Measurements from ENCODE around the gene YIF1B.

YIF1B gene

DNA sequence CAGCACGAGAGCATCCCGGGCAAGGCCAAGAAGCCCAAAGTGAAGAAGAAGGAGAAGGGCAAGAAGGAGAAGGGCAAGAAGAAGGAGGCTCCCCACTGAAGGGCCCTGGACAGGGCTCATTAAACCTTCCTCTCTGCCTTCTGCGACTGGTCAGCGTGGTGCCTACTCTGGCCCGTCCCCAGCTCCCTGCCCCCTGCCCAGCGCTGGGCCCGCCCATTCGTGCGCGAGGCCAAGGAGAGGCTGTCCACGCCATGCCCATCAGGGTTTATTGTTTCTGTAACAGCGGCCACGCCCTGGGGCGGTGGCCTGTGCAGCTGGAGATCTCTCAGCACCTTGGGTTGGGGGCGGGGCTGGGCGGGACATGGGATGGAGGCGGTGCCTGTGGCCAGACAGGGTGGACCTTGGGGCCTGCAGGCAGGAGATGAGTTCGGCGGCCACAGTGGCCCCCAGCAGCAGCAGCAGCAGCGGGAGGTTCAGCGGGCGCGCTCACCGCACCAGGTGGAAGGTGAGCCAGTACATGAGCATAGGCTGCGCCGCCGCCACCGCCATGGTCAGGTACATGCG lies 10.8 kb downstream of the YIF1B start:
- no peak for DNase-seq (ENCODE audit: low spot score)

DNA sequence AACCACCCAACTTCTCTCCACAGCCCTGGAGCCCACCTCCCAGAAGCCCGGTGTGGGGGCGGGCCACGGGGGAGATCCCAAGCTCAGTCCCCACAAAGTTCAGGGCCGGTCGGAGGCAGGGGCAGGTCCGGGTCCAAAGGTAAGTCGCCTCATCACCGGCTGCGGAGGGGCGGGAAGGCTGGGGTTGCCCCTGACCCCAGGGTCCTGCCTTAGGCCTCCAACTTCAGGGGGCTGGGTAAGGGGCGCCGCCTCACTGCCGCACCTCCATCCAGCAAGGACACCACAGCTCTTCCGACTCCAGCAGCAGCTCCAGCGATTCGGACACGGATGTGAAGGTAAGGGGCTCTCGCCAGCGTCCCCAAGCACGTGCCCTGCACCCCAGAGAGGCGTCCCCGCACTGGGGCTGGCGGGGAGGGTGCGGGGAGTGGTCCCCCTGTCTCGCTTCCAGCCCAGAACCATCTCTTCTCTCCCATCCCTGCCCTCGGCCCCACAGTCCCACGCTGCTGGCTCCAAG lies 11.3 kb downstream of the YIF1B start:
- no peak for DNase-seq (ENCODE audit: low spot score)

DNA sequence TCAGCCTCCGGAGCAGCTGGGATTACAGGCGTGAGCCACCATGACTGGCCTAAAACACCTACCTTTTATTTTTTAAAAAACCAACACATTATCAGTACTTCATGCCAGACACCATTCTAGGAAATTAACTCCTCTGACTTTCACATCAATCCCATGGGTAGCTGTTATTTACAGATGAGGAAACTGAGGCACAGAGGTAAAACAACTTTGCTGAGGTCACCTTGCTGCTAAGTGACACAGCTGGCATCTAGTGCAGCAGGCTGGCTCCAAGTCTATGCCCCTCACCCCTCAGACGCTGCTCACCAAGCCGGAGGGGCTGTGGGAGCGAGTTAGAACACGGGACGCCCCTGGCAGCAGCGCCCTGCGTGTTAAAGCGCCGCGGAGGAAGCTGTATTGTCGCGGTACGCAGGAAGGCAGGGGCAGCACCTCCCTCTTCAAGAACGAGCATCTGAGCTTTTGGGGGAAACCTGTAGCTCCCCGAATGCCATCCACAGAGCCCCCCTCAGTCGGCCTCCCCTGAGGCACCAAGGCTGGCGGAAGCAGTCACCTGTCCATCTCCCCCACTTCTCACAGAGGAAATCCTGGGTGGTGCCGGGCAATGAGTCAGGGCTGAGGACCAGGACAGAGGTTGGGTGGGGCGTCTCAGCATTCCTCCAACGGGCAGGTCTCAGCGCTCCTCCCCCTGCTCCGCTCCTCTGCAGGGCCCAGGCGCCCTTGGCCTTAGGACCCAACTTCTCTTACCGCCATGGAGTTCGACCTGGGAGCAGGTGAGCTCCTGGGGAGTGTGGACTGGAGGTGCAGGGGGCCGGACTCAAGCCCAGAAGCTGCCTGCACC lies 12.0 kb downstream of the YIF1B start, which contains the start of gene C19orf33:
Gene C19orf33, plus strand, starts transcription at position 735 of the 835 bp plus-strand sequence. Its CDS starts 11 bp downstream, at position 746.
- no peak for DNase-seq (ENCODE audit: low spot score)

DNA sequence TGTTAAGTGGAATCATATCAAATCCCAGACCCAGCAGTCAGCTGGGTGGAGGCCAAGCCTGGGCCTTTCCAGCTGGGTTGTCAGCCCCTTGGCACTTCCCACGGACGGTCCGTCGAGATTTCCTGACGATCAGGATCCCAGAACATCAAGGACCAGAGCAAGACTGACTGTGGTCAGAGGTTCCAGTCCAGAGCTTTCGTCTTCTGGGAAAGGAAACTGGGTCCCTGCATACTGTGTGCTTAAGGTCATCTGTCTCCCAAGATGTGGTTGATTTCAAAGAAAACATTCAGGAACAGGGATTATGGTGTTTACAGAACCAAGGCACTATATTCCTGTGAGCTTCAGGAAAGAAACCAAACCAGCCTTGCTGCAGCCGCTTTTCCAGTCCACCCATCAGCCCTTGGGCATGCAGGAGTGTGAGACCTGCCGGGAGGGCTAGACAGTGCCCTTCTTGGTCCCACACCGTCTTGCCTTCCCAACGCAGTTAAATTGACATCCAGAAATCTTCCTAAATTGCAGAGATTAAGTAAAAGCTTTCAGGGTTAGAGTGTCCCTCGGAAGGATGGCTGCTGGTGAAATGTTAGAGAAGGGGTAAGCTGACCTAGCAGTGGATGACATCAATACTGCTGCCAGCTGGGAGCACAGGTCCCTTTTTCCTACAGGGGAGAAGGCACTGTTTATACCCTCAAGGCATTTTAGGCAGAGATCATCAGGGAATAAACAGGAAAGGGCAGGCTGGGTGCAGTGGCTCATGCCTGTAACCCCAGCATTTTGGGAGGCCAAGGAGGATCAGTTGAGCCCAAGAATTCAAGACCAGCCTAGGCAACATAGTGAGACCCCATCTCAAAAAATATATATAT lies 16.7 kb downstream of the YIF1B start:
- no peak for DNase-seq (ENCODE audit: low spot score)

DNA sequence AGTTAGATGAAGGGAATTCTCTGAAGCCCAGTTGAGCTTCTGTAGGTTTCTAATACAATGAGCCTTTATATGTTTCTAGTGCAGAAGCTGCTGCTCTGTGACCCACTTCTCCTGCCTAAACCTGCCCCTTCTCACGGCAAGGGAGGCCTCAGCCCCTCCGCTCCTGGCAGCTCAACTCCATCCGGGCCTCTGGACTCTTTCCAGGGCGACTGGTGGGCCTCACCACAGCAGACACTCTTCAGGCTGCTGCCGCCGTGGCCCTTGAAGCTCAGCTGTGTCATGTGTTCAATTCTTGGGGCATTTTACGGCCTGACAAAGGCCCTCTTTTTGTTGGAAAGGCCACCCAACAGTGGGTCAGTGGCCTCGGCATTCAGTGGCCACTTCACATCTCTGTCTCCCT lies 21.7 kb downstream of the YIF1B start:
- DNase-seq (ENCODE audit: low spot score), result no peak

DNA sequence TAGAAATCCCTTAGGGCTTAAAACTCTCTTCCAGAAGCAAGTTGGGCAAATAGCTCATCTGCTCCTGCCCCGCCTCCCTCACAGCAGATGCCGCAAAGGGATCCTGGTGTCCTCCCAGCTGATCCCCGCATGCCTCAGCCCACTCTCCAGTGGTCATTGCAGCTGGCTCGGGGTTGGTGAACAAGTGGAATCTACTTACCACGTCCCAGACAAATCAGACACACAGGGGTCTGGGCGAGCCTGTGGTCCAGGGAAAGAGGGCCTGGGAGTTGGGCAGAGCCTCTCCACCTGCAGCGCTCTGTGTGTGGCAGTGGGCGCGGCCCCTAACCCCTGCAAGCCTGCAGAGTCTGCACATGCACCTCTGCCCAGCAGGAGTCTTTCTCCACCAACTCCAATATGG lies 22.5 kb downstream of the YIF1B start:
- no peak for DNase-seq (ENCODE audit: low spot score)

DNA sequence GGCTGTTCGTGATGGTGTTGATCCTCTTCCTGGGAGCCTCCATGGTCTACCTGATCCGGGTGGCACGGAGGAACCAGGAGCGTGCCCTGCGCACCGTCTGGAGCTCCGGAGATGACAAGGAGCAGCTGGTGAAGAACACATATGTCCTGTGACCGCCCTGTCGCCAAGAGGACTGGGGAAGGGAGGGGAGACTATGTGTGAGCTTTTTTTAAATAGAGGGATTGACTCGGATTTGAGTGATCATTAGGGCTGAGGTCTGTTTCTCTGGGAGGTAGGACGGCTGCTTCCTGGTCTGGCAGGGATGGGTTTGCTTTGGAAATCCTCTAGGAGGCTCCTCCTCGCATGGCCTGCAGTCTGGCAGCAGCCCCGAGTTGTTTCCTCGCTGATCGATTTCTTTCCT lies 23.9 kb downstream of the YIF1B start:
- DNase-seq (ENCODE audit: low spot score), result no peak

DNA sequence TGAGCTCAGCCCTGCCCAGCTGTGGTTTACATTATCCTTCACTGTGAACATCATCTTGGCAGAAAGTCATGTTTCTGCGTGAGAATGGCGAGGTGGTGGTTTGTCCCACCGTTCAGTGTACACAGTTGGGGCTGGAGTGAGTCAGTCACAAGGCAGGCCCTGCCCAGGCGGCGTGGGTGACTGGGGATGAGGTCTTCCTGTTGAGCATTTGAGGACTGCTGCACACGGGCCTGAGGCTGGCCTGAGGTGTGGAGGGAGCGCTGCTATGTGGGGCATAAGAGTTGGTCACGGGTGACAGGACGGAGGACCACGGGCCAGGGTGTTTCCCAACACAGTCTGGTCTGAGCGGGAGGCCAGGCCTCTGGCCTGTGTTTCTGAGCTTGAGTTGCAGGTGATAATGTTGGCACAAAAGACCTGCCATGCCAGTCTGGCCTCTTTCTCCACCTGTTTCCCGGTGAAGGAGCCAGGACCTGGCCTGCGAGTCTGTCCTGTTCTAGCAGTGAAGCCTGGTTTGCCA lies 25.1 kb downstream of the YIF1B start:
- no peak for DNase-seq (ENCODE audit: low spot score)

DNA sequence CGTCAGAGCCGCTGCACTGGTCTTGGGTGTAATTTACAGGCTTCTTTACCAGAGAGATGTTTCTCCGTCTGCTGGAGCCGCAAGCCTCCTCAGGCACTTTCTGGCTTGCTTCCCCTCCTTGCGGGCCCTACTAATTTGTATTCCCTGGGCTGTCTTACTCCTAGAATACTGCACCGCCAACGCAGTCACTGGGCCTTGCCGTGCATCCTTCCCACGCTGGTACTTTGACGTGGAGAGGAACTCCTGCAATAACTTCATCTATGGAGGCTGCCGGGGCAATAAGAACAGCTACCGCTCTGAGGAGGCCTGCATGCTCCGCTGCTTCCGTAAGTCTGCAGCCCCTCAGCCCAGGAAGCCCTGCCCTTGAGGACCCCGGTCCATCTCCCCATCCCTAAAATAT lies 25.8 kb downstream of the YIF1B start:
- DNase-seq (ENCODE audit: low spot score), result no peak

DNA sequence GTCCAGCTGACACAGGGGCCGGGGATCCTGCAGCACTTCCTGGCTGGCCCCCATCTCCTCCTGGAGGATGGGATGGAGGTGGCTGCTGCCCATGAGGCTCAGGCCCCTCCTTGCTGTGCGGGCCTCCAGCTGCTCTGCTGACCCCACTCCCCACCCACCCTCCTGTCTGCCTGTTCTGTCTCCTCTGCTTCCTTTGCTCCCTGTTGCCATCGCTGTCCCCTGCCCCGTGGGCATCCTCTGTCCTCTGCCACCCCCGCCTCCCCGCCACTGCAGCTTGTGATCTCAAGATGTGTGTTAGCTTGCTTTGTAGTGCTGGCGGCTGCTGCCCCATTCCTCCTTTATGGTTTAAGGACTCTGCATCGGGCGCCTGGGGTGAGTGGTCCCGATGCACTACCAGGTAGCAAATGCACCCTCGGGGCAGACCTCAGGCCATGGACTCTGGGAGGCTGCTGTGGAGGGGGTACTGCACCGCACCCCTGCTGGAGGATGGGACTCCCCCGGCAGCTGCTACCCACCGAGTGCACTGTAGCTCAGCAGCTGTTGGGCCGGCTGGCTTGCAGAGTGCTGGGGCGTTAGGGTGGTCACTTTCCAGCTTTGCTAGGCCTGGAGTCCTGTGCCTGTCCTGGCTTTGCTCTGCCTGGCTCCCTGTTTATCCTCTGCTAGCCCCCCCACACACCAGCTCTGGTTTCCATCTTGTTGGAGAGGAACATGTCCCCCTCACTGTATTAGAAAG lies 27.5 kb downstream of the YIF1B start:
- DNase-seq (ENCODE audit: low spot score), result no peak

DNA sequence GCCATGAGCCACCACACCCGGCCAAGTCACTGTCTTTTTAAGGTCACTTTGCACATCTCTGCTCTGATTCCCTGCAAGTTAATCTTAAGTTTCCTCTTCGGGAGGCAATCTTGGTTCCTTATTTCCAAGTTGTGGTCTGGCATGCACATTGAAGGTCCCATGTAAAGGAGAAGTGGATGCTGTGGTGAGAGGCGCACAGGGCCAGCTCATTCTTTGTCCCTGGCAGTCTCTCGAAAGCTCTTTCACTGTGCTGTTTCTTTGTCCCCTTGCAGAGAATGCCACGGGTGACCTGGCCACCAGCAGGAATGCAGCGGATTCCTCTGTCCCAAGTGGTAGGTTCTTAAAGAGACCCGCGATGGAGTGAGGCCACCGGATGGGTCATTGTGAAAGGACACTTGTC lies 28.1 kb downstream of the YIF1B start:
- no peak for DNase-seq (ENCODE audit: low spot score)

DNA sequence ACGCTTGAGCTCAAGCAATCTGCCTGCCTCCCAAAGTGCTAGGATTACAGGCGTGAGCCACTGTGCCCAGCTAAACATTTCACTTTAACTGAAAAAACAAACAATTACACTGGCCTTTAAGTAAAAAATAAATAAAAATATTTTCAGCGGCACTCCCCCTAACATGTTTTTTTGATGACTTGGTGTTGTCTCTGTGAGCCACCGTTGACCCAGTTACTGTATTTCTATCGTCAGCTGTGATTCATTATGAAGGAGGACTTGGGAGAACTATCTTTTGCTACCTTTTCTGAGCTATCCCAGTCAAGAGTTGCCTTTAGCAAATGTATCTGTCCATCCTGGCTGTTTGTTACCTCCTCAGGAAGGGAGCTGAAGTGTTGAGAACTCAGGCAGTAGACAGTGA lies 30.2 kb downstream of the YIF1B start:
- DNase-seq (ENCODE audit: low spot score), result no peak

DNA sequence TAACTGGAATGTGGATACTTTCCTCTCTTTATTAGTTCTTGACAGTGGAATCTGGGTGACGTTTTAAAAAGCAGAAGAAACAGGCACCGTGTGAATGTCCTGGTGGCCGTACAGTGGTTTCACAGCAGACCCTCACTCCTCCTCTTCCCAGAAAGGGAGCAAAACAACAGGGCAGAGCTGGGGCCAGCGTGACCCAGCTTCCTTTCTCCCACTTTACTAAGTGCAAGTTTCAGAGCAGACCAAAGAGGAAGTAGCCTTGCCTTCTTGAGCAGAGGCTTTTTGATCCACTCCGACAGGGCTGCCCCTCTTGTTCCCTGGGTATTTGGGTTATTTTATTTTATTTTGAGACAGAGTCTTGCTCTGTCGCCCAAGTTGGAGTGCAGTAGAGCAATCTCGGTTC lies 31.3 kb downstream of the YIF1B start:
- DNase-seq (ENCODE audit: low spot score), result no peak

DNA sequence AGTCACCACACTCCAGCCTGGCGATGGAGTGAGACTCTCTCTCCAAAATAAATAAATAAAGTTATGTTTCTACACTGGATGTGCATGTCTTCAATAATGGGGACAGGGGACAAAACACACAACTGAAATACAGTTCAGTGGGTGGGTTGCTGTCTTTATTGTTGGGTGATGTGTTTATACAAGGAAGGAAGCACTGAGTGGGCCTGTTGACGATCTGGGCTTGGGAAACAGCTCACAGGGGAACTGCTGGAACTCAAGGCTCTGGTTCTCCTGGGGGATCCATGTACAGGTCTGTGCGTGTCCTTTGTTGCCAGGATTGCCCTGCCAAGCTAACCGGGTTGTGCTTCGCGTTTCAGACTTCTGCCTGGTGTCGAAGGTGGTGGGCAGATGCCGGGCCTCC lies 32.5 kb downstream of the YIF1B start:
- no peak for DNase-seq (ENCODE audit: low spot score)

DNA sequence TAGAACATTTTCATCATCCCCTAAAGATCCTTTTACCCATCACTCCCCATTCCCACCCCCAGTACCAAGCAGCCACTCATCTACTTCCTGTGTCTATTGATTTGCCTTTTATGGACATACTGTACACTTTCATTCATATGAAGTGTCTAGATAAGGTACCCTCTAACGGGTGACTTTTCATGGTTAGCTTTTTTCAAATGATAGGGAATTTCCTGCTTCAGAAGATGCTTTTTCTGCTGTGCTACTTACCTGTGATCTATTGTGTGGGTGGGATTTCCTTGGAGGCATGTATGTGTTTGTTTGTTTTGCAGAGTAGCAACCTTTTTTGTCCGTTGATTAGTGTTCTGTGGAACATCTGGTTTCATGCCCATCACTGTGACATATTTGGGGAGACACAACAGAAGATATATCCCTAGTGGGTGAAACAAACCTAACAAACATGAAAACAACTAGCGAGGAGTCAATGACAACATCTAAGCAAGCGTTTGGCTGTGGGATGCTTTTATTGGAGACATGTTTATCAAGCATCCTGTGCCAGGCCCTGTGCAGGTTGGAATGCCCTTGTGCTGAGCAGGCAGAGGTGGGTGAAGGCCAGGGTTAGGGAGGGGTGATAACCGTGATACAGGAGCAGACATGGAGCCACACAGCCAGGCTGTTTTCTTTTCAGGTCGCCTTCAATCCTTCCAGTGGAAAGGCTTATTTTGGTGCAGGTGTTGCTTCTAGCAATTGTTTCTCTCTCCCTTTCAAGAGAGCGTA lies 33.8 kb downstream of the YIF1B start:
- DNase-seq (ENCODE audit: low spot score), result no peak

DNA sequence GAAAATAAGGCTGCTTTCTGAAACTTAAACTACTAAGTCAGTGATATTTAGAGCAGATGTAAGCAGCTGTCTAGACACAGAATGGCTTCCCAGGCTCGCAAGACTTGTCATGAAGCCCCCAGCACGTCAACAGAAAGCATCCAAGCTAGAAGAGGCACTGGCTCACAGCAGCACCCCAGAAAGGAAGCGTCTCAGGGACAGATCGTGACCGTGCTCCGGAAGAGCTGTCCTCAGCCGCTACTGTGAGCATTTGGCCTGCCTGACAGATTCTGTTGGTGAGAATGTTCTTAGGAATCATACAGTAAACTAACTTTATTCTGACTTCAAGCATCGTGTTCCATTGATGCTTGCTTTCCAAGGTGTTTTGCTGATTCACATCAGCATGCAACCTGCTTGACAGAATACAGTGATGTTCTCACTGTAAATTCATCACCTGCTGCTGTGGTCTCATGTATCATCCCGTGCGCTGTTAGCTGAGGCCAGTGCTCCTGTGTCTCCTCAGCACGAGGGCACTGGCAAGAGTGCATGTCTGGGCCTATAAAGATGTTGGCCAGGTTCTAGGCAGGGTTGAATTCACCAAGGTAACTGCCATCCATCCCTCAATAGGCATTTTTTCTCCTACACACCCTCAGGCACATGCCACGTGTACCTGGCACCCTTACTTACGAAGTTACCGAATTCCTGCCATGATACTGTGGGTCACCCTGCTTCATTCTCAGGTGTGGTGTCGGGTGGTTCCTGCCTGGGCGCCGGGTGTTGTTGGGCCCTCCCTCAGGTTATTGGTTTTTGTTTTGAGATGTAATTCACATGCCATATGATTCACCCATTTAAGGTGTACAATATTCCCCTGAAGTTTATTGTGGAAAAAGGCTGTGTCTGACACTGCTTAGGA lies 35.5 kb downstream of the YIF1B start:
- DNase-seq (ENCODE audit: low spot score), result no peak

DNA sequence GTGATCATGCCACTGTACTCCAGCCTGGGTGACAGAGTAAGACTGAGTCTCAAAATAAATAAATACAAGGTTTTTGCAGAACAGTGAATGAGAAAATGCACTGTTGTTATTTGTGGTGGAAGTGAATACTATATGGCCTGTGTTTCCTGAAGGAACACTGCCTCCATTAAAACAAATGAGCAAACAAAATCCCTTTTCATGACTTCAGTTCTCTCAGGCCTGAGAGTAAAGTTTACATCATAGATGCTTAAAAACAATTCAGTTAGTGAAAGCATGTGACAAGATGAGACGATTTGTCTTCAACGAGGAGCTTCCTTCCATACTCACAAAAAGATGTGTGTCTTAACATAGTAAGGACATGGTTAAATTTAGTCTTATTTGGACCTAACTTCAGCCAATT lies 37.0 kb downstream of the YIF1B start:
- DNase-seq (ENCODE audit: low spot score), result no peak

DNA sequence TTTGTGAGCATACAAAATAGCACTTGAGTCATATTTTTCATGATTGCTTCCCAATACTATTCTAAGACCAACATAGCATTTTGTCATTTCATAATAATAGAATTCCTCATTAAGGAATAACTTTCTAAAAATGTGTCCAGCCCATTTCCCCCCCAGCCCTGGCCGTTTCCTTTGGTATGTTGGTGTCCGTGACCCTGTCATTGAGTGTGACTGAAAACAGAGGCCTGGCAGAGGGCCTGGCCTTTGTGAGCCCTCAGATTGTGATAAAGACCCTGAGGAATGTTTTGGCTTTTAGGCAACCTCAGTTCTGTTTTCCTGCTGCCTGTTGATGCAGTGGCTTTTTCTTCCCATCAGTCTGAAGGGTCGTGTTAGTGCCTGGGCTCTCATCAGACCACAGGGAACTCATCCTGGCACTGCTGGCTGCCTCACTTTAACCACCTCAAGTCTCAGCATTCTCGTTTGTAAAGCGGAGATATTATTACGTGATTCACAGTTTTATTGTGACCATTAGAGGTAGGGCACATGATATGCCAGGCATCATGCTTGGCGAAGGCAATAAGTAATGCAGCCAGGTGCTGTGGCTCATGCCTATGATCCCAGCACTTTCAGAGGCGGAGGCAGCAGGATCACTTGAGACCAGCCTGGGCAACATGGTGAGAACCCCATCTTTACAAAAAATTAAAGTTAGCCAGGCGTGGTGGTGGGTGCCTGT lies 37.6 kb downstream of the YIF1B start:
- DNase-seq (ENCODE audit: low spot score), result peak; percentile 72

DNA sequence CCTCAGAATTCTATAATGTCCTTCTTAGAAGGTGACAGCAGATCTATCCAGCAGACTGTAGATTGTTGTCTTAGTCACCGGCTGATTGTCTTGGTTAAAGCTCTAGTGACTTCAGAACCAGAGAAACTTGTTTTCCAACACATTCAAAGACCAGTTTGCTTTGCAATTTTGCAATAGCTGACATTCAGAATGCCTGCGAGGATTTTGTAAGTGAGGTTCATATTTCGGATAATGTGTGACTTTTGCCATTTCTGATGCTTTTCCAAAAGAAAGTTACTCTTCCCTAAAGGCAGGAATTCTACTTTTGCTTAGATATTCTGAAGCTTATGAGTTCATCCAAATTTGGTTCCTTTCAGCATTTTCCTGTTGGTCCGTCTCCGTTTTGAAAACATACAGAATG lies 38.2 kb downstream of the YIF1B start:
- DNase-seq (ENCODE audit: low spot score), result no peak
